Gastrocnemius medialis (tissue), 4 donors: Measurements from ENCODE around the gene MGST3.
"Not testable (repeated sequence)": the region's sequence is repeated elsewhere in the genome, so short reads cannot be mapped to it uniquely, and the experiment has no call there.

Experiments
- CTCF ChIP-seq, 5 experiments: fragments of 450-650 bp in 3 of 5; fragments of 200-600 bp in 2 of 5; sonication (generic) in 2 of 5; IDR thresholded peaks in 4 of 5; conservative IDR thresholded peaks in 1 of 5; 1 replicate in 4 of 5; 2 replicates in 1 of 5; pipeline ENCODE4 v1.5.1; 2016 to 2019; ENCODE audit warnings: antibody characterized with exemption in 5 of 5, mild to moderate bottlenecking in 3 of 5, moderate library complexity in 3 of 5
- POLR2A ChIP-seq, 2 donors: fragments of 450-650 bp; IDR thresholded peaks; one replicate each; pipeline ENCODE4 v1.6.1; 2017; ENCODE audit warnings: antibody characterized with exemption in 2 of 2, mild to moderate bottlenecking in 2 of 2, moderate library complexity in 2 of 2

- TF ChIP-seq POLR2A (IDR thresholded peaks at IDR 0.05); CTCF (IDR thresholded peaks at IDR 0.05 in 4 of 5, conservative IDR thresholded peaks at IDR 0.05 in 1 of 5): not testable (repeated sequence)
Measured at GRCh38 chr1:165680773-165681172, 49.7 kb downstream of the MGST3 start.
